ENCODE results near the gene RPL22.

Gene RPL22

DNA sequence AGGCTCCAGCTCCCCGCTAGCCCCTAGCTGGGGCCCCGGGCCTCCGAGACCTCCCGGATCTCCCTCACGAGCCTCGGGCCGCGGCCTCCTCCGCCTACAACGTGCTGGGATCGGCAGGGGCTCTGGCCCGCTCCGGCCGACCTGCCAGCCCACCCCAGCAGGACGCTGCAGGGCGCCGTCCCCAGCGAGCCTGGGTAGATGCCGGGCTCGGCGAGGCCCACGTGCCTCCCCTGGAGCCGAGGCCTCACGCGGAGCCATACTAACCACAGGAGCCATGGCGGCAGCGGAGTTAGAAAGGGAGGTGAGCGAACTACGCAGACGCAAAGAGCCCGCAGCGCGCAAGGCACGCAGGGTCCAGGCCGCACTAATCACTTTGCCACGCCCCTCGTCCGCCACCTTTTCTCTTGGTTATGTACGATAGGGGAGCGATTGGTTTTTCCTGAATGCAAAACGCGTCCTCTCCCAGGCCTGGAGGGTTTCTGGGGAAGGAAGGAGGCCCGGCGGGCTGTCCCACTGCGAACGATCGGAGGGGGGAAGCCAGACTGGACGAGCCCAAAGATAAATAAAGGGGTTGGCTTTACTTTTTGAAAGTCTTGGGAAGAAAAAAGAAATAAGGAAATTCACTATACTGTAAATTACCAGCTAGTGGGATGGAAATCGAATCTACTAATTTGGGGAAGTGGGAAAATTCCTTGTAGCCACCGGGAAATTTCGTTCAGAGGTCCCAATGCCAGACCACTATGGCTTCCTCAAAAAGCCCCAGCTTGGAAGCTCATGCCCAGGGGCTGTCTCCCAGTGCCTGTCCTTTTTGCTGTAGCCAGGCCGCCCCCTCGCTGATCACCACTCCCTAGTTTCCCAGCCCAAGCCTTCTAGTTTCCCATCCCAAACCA lies at the start of gene RPL22:
TSS of gene RPL22 (minus strand) at position 298 of the 890 bp plus-strand sequence. CDS start at position 276, 22 bp downstream.
- peak; percentile 99 for DNase-seq (ENCODE audit: low read depth)

DNA sequence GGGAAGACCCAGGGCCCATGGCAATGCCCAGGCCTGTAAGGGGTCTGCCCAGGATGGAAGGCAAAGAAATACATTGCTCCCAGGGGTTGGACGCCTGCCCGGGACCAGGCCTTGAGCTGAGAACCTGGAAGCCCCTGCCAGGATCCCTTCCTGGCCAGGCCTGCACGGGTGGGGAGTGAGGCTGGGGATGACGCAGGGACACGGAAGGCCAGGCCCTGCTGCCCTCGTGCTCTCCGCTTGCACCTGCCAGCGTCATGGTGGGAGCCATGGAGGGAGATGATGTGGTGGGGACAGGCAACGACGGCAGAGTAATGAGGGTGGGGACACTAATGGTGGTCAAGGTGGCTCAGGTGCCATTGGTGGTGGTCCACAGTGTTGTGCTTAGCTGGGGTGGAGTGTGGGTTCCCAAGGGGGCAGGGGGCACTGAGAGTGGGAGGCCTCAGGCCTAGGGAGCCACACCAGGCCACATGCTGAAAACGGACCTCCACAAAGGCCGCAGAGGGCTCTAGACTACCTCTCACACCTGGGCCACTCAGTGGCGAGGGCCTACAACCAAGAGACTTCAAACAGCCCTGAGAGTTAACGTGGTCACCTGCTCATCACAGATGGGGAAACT lies 48.9 kb upstream of the RPL22 start:
- no peak for DNase-seq (ENCODE audit: low read depth)

DNA sequence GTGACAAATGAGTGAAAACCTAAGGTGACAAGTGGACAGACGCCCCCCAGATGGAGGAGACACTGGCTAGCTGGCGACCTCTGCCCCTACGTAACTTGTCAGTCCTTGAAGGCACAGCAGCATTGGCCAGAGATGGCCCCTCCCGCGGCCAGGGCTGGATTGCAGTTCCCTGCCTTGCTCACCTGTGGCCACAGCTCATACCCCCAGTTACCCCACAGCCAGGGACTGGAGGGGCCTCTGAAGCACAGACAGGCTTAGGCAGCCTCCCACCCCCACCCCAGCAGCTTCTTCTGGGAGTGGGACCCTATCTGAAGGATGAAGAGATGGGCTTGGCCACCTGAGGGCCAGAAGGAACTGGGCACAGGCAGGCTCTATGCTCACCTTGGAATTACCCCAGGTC lies 48.3 kb upstream of the RPL22 start:
- DNase-seq (ENCODE audit: low read depth): no peak

DNA sequence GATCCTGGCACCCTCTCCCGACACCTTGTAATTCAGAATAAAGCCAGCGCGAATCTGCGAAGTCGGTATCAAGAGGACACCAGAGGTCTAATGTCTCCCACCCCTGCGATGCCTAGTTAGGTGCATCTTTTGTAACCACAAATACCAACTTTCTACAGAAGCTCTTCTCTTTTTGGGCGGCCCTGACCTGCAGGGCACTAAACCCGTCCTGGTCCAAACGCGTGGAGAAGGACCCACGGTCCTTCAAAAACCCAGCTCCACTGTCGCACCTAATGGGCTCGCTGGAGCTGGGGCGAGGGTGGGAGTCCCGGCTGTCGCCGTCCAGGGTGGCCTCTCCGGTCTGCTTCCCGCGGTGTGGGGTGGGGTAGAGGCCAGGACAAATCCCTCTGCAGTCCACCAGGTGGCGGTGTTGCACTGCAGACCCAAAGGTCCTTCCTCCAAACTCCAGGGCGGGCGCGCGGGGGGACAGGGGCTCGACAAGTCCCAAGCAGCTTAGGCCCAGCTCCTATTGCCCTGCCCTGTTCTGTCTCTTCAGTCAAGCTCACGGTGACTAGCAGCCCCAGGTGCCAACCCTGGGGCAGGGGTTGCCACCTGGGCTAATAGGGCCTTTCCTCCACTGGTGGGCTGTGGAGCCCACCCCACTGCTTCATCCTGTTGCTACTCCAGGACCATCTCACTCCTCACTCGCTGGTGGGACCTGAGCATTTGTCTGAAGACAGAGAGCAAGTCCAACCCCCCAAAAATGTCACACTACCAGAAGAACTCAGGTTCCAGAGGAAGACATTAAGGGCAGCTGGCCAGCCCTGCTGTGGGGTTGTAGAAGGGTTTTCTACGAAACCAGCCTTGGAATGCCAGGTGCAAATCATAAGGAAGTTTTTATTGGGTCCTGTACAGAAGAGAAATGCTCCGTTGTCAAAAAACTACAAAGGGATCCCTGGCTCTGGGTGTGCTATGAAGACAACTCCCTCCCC lies 47.4 kb upstream of the RPL22 start:
- DNase-seq (ENCODE audit: low read depth): peak; percentile 42

DNA sequence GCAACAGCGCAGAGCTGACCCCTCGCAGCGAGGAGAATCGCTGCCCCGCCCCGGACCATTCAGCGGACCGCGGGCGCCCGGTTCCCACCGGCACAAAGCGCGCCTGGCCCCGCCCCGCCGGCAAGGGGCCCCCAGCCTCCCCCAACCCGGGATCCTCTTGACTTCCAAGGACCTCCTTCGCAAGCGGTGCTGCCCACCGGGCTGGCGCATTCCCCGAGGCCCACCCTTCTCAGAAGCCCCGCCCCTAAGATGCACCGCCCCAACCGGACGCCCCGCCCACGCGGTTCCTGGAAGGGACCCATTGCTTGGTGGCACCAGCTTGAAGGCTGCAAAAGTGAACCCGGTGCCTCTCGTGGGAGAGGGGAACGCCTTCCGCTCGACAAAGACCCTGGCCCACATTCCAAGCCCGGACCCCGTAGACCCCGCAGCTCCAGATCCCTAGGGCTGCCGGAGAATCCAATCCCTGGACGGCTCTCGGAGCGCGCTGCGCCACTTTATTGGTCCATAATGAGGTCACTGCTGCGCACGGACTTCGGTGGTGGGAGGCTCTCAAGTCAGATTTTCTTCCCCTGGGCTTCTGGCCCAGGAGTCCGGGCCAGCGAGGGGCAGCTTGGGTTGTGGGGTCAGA lies 46.6 kb upstream of the RPL22 start:
- no peak for DNase-seq (ENCODE audit: low read depth)

DNA sequence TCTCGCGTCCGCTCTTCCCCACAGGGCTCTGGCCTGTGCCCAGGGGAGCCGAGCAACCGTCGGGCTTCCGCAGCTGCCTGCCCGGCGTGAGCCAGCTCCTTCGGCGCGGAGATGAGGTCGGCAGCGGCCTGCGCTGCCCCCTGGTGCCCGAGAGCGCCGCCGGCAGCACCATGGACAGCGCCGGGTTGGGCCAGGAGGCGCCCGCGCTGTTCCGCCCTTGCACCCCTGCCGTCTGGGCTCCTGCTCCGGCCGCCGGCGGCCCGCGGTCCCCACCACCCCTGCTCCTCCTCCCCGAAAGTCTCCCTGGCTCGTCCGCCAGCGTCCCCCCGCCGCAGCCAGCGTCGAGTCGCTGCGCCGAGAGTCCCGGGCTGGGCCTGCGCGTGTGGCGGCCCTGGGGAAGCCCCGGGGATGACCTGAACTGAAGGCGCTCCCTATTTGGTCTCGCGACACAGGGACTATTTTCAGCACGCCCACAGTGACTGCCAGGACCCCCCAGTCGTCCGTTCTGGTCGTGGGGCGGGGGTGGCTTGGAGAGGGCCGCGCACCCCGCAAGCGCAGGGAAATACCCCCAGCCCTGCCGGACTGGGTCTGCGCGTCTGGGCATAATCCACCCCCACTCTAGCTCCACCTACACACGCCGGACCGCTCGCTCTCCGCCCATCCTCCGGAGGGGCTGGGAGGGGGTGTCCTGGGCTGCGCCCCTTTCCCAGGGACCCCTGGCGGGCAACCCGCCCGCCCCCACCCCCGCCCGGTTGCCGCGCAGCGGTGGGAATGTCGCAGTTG lies 45.9 kb upstream of the RPL22 start:
- DNase-seq (ENCODE audit: low read depth): peak; percentile 60

DNA sequence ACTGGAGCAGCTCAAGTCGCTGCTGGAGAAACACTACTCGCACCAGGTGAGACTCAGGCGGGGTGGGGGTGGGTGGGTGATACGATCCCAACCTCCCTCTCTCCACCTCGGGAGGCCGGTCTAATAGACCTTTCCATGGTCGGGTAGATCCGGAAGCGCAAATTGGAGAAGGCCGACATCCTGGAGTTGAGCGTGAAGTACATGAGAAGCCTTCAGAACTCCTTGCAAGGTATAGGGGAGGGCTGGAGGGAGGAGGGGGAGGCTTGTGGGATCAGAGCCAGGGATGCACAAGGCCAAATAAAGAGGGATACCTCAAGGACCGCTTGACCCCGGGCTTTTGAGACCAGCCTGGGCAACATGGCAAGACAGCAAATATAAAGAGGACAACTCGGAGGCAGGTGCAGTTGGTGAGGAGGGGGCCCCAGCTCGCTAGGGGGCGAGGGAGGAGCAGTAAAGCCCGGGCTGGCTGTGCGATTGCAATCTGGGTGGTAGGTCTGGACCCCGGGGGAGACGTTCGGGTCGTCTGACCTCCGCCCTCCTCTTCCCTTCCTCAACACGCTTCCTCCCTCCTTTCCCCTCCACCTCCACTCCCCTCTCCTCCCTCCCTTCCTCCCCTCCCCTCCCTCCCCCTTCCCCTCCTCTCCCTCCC lies 45.1 kb upstream of the RPL22 start:
- DNase-seq (ENCODE audit: low read depth): no peak

DNA sequence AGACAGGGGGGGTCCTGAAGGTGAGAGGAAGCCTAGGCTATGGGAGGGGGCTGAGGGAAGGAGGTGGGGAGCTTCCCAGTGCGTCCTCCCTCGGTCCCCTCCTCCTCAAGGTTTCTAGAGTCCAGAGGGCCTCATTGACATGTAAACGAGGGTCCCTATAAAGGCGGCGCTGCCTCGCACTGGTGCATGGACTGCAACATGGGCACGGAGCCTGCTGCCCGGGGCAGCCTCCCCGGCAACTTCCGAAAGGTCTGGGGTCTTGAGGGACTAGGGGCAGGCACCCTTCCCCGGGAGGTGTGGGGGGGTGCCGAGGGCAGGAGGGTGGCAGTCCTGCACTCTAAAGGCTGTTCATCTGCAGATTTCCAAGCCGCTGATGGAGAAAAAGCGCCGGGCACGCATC lies 44.6 kb upstream of the RPL22 start, which contains the start of gene HES3:
TSS of gene HES3 (plus strand) at position 187 of the 400 bp plus-strand sequence. CDS start at position 374, 187 bp downstream.
- no peak for DNase-seq (ENCODE audit: low read depth)

DNA sequence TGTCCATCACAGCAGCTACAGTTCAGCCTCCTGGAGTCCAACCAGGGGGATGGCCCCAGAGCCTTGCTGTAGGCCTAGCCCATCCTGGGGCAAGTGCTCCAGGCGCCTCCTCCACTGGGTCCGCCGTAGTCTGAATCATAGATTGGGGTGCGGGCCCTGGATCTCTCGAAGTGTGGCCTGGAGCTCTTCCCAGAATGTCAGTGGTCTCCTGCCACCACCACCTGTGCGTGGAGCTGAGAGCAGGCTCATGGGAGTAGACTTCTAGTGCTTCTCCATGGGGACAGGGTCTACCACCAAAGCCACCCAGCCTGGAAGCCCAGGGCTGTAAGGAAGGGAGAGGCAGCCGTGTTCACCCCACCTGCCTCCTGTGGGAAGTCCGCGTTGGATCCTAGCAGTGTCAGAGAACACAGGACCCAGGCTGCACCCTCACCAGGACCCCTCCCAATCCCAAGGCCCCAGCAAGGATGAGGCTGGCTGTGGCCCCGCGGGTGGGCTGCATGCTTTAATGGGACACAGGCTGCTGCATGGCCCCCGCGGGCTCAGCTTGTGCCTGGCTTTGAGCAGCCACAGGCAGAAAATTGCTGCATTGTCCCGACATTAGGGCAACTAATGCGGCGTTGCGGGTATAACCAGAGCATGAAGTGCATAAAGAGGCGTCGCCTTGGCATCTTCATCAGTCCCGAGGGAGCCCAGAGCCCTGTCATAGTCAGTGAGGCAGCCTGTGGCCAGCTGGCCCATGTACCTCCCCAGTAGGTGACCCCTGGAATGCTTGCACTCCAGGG lies 43.8 kb upstream of the RPL22 start:
- no peak for DNase-seq (ENCODE audit: low read depth)

DNA sequence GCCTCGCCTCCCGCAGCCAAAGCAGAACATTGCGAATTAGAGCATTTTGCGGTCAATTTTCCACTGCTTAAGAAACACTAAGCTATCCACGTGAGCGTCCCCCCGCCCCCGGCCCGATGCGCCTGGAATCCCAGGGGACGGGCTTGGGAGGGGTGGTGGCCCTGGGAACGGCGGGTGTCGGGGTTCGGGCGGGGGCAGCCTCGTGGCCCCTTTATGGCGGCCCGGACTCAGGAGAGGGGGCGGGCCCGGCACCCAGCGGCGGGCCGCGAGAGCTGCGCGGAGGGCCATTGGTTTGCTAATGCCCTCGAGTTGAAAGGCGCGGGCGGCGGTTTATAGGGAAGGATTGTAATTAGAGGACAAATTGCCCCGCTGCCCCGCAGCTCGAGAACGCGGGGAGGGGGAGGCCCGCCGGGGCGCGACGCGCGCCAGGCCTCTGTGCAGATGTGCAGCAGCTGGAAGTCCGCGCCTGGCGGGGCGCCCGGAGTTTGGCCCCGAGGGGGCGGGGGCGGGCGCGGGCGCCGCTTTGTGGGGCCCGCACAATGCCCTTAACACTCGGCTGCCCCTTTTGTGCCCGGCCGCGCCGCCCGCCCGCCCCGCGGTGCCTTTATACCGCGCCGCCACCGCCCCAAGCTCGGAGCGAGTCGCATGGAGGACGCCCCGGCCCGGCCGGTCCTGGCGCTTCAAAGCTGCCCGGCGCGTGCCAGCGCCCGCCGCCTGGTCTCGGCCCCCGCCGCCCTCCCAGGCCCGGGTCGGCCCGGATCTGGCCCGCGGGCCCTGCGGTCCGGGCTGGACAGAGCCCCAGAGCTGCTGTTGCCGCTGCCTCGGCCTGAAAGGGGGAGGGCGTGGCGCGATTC lies 42.7 kb upstream of the RPL22 start:
- DNase-seq (ENCODE audit: low read depth): peak; percentile 31

DNA sequence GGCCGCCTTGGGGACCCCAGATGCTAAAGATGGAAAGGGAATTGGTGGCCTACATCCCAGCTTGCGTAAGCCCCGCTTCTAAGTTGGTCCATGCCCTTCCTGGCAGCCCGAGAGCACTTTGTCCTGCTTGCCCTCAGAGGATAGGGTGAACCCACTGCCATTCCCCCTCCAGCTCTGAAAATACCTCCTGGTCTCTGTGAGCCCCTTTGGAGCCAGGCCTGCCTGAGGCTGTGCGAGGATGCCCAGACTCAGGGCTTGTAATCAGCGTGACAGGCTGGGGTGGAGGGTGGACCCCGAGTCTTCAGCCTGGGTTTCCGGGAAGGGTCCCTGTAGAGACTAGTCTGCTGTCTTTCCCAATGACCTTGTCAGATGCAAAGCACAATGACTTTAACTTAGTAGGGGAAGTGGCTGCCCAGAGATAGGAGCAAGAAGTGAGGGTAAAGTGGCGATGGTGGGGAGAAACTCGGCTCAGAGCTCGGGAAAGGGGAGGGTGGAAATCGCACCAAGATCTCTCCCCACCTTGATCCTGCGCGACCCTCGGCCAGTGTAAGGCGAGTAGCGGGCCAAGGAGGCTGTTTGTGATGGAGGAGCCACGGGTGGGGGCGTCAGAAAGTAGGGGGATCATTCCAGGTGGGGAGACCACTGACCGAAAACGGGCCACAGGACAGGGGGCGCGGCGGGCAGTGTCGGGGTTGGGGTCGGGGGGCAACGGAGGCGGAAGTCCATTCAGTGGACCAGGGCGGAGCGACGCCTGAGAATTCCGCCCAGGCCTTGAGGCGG lies 41.9 kb upstream of the RPL22 start:
- DNase-seq (ENCODE audit: low read depth): no peak

DNA sequence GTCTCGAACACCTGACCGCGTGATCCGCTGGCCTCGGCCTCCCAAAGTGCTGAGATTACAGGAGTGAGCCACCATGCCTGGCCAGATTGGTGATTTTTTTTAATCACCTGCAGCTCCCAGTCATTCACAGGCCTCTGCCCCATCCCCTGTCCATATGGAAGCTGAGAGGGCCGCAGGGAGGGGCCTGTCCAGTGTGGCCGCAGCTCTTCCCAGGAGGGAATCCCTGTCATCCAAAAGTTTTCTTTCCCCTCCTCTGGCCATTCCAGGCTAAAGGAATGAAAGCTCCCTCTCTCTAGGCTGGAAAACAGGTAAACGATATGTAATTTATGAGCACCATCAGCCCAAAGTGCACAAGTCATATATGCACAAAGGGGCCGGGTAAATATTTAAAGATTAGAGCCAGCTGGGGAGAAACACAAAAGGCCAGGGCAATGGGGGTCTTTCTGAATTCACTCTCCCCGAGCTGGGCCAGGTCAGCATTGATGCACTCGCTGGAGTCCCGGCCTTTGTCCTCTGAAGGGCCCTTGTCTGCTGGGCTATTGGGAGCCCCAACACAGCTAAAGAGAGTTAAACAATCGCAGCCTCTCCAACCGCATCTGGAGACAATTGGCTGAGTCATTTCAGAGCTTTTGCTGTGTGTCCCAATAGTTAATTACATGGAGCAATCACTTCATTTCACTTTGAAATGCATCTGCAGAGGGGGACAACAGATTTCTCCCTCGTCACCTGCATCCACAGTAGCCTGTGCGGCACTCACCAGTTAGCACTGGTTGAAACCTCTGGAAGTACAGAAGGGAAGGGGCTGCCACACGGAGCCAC lies 40.8 kb upstream of the RPL22 start:
- peak; percentile 55 for DNase-seq (ENCODE audit: low read depth)

DNA sequence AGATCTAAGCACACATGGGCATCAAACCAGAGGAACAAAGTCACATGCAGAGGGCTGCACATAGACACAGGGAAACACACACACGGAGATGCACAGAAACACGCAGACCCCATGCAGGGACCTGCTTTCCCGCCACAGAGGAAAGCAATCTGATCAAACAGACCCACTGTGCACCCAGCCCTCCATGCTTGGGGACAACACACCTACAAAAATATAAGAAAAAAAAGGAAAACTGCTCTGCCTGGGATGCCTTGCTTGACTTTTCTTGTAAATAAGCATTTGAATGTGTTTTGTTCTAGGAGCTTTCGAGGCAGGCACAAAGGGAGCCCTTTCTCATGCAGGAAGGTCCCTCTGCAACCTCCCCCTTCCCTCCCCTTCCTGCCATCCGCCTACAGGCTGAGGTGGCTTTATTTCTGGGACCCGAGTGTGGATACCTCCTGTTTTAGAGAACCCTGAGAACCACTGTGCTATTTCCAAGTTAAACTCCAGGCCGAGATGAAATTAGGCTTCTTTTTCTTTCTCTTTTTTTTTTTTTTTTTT lies 39.9 kb upstream of the RPL22 start:
- no peak for DNase-seq (ENCODE audit: low read depth)

DNA sequence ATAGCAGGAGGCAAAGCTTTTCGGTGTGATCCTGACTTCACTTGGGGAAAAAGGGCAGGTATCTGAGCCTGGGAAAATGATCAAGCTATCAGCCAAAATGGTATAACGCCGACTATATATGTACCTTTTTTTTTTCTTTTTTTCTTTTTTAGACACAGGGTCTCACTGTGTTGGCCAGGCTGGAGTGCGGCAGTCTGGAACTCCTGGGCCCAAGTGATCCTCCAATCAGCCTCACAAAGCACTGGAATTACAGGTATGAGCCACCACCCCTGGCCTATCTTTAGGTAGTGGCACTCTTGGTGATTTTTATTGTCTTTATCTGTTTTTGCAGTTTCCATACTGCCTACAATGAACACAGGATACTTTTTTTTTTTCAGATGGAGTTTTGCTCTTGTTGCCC lies 37.7 kb upstream of the RPL22 start:
- DNase-seq (ENCODE audit: low read depth): no peak

DNA sequence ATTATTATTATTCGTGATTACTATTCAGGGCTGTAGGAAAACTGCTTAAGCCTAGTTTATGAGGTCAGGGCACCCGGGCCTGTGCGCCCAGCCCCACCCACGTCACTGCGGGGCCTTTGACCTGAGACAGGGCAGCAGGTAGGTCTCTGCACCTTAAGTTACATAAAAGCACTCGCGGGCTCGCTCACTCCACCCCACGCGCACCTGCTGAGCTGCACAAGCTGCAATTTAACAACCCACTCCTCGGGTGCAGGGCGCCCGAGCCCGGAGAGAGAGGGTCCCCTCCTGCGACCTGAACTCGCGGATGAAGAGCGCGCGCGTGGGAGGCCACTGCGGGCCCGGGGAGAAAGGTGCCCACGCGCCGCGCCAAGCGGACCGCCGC lies 35.9 kb upstream of the RPL22 start:
- no peak for DNase-seq (ENCODE audit: low read depth)

DNA sequence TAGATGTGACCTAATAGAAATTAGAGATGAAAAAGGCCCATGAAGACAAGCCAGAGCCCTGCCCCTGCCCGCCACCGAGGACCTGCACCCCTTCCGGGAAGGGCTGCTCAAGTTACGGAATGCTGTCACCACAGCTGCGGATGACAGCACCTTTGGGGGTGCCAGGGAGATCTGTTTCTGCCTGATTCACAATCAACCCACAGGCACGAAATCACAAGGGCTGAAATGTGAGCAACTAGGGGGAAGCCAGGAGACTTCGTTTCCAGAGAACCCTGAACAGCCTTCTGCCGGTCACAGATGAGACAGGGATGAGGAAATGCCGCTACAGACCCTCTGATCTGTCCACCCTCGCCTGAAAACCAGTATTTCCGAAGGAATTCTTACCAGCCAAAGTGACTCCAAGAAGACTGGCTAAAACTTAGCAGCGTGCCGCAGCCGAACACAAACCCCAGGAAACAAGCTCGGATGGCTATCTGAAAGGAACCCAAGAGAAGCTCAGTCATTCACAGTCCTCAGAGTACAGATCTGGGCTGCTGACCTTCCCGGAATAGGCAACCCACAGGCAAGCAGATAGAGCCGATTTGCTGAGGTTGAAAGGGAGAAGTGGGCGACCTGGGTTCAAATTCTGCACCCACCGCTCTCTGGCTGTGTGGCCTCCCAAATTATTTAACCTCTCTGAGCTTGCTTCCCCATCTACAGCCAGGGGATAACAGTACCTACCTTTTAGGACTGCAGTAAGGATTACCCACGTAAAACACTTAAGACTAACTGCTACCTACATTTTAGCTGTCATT lies 35.3 kb upstream of the RPL22 start:
- DNase-seq (ENCODE audit: low read depth): peak; percentile 6

All from amniotic epithelial cell (primary cell).